ENCODE results near the gene AP3B1.
A peak's percentile ranks its signal among the peaks of the same experiment; 100 is the strongest.
"Not testable (repeated sequence)": the region's sequence is repeated elsewhere in the genome, so short reads cannot be mapped to it uniquely, and the experiment has no call there.

AP3B1 gene

GRCh38 chr5:78060421-78060820 is 234.1 kb downstream of the AP3B1 start:
- DNase-seq: no peak

- no peak for DNase-seq
Measured at GRCh38 chr5:78058625-78059024, 235.9 kb downstream of the AP3B1 start.

- DNase-seq: no peak
Measured at GRCh38 chr5:78056901-78057514, 237.5 kb downstream of the AP3B1 start.

GRCh38 chr5:78056053-78056452 is 238.4 kb downstream of the AP3B1 start:
- DNase-seq: no peak

- no peak for DNase-seq
Measured at GRCh38 chr5:78050888-78051287, 243.6 kb downstream of the AP3B1 start.

GRCh38 chr5:78046823-78047222 is 247.7 kb downstream of the AP3B1 start:
- DNase-seq: not testable (repeated sequence)

GRCh38 chr5:78046006-78046405 is 248.5 kb downstream of the AP3B1 start:
- DNase-seq: no peak

GRCh38 chr5:78041805-78042204 is 252.7 kb downstream of the AP3B1 start:
- DNase-seq: no peak

- no peak for DNase-seq
Measured at GRCh38 chr5:78025540-78025939, 269.0 kb downstream of the AP3B1 start.

GRCh38 chr5:78019744-78020143 is 274.8 kb downstream of the AP3B1 start:
- DNase-seq: no peak

- DNase-seq: no peak
Measured at GRCh38 chr5:78016863-78017529, 277.5 kb downstream of the AP3B1 start.

- DNase-seq: no peak
Measured at GRCh38 chr5:78009937-78010527, 284.5 kb downstream of the AP3B1 start.

GRCh38 chr5:78008356-78008967 is 286.0 kb downstream of the AP3B1 start:
- DNase-seq: no peak

GRCh38 chr5:78007233-78007632 is 287.3 kb downstream of the AP3B1 start:
- DNase-seq: no peak

- no peak for DNase-seq
Measured at GRCh38 chr5:78006449-78006848, 288.0 kb downstream of the AP3B1 start.

GRCh38 chr5:78005021-78005785 is 289.3 kb downstream of the AP3B1 start:
- no peak for DNase-seq

GRCh38 chr5:78004559-78004958 is 289.9 kb downstream of the AP3B1 start:
- no peak for DNase-seq

- no peak for DNase-seq
Measured at GRCh38 chr5:78003919-78004318, 290.6 kb downstream of the AP3B1 start.

GRCh38 chr5:78003450-78003849 is 291.0 kb downstream of the AP3B1 start:
- no peak for DNase-seq

GRCh38 chr5:78002690-78003089 is 291.8 kb downstream of the AP3B1 start:
- no peak for DNase-seq

GRCh38 chr5:78001197-78001596 is 293.3 kb downstream of the AP3B1 start:
- DNase-seq: no peak

GRCh38 chr5:78000191-78000590 is 294.3 kb downstream of the AP3B1 start:
- no peak for DNase-seq

GRCh38 chr5:77999399-77999798 is 295.1 kb downstream of the AP3B1 start:
- peak in 1 of 4 experiments; percentile 1 for DNase-seq

Data from activated naive CD4-positive, alpha-beta T cell (primary cell).